Adrenal gland (tissue), 5 donors: ENCODE data around the gene LMCD1.

ENCODE experiments used
- POLR2A ChIP-seq, 2 donors: fragments of 450-650 bp; IDR thresholded peaks; one replicate each; pipeline ENCODE4 v1.6.1; 2017; ENCODE audit warnings: antibody characterized with exemption in 2 of 2, mild to moderate bottlenecking in 2 of 2, moderate library complexity in 1 of 2
- TF ChIP-seq, protein P1 (sequence below), 6 experiments: fragments of 450-650 bp in 4 of 6; fragments of 200-600 bp in 2 of 6; sonication (generic) in 1 of 6; IDR thresholded peaks; 1 replicate in 5 of 6; 2 replicates in 1 of 6; pipeline versions ENCODE4 v1.5.1 to v1.8.0; 2016 to 2021; ENCODE audit warnings: antibody characterized with exemption in 6 of 6, mild to moderate bottlenecking in 2 of 6, moderate library complexity in 1 of 6
- donor health status: DM: no; HTN: no; CAD: no.

DNA sequence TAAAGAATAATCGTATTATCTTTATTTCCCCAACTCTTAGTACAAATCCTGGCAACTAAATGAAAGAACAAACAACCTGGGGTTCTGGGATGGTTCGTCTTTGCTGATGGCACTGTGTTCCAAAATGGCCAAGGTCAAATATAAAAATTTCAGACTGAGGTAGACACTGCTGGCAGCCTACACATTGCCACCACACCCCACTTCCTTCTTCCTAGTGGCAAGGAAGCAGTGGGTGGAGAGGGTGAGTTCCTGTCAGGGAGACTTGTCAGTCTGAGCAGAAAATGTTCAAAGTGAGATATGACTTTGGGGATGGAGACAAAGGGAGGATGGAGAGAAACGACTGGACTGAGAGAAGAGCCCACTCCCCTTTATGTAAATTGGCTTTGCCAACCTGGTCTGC is 69.6 kb downstream of the LMCD1 start:
- TF ChIP-seq, protein P1, sequence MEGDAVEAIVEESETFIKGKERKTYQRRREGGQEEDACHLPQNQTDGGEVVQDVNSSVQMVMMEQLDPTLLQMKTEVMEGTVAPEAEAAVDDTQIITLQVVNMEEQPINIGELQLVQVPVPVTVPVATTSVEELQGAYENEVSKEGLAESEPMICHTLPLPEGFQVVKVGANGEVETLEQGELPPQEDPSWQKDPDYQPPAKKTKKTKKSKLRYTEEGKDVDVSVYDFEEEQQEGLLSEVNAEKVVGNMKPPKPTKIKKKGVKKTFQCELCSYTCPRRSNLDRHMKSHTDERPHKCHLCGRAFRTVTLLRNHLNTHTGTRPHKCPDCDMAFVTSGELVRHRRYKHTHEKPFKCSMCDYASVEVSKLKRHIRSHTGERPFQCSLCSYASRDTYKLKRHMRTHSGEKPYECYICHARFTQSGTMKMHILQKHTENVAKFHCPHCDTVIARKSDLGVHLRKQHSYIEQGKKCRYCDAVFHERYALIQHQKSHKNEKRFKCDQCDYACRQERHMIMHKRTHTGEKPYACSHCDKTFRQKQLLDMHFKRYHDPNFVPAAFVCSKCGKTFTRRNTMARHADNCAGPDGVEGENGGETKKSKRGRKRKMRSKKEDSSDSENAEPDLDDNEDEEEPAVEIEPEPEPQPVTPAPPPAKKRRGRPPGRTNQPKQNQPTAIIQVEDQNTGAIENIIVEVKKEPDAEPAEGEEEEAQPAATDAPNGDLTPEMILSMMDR (IDR thresholded peaks at IDR 0.05): no peak
- TF ChIP-seq POLR2A (IDR thresholded peaks at IDR 0.05): no peak
